Pons (tissue), 1 donor: ENCODE measurements around the gene CCDC141.

Experiments used
- DNase-seq: peaks from one replicate; pipeline ENCODE4 v3.0.0-alpha.2; 2016; ENCODE audit warnings: low spot score

The CCDC141 gene

GRCh38 chr2:178870703-178871102, 179.2 kb downstream of the CCDC141 start:
- DNase-seq: no peak

- DNase-seq: no peak
Observed at GRCh38 chr2:178865999-178866398, 183.9 kb downstream of the CCDC141 start.

- DNase-seq: no peak
Observed at GRCh38 chr2:178865146-178865936, 184.6 kb downstream of the CCDC141 start.

- DNase-seq: peak; percentile 45
Observed at GRCh38 chr2:178863856-178864620, 185.9 kb downstream of the CCDC141 start.

GRCh38 chr2:178863130-178863855, 186.6 kb downstream of the CCDC141 start:
- DNase-seq: no peak

- peak; percentile 65 for DNase-seq
Observed at GRCh38 chr2:178860551-178860950, 189.4 kb downstream of the CCDC141 start.

- peak; percentile 85 for DNase-seq
Observed at GRCh38 chr2:178859730-178860129, 190.2 kb downstream of the CCDC141 start.

GRCh38 chr2:178858896-178859625, 190.9 kb downstream of the CCDC141 start:
- DNase-seq: no peak

- no peak for DNase-seq
Observed at GRCh38 chr2:178855151-178855550, 194.8 kb downstream of the CCDC141 start.

GRCh38 chr2:178848335-178848734, 201.6 kb downstream of the CCDC141 start:
- DNase-seq: no peak

GRCh38 chr2:178846458-178846802, 203.5 kb downstream of the CCDC141 start:
- DNase-seq: no peak

- DNase-seq: no peak
Observed at GRCh38 chr2:178845566-178846457, 204.1 kb downstream of the CCDC141 start.

GRCh38 chr2:178844701-178845100, 205.2 kb downstream of the CCDC141 start:
- DNase-seq: no peak

- no peak for DNase-seq
Observed at GRCh38 chr2:178844269-178844668, 205.7 kb downstream of the CCDC141 start.

- no peak for DNase-seq
Observed at GRCh38 chr2:178843697-178844096, 206.2 kb downstream of the CCDC141 start.

- no peak for DNase-seq
Observed at GRCh38 chr2:178836807-178837206, 213.1 kb downstream of the CCDC141 start.

GRCh38 chr2:178834086-178834485, 215.9 kb downstream of the CCDC141 start:
- DNase-seq: no peak

- DNase-seq: no peak
Observed at GRCh38 chr2:178833382-178833781, 216.6 kb downstream of the CCDC141 start.

- no peak for DNase-seq
Observed at GRCh38 chr2:178830451-178830850, 219.5 kb downstream of the CCDC141 start.

- DNase-seq: no peak
Observed at GRCh38 chr2:178829981-178830380, 220.0 kb downstream of the CCDC141 start.
